ENCODE data around the gene PRR23C.

The PRR23C gene

GRCh38 chr3:139005356-139005993 is 39.2 kb downstream of the PRR23C start:
- Histone ChIP-seq H3K9ac (no peak overlapping the region), H3K36me3 (no peaks in the 10 kb centered on the region), H3K4me2 (no peak overlapping the region), H3K27me3 (no peaks in the 10 kb centered on the region), H4K20me1 (no peaks in the 10 kb centered on the region), H3K9me3 (peaks cover 34% of the 10 kb centered on the region), H3K27ac (no peak overlapping the region), H3K4me1 (no peaks in the 10 kb centered on the region), H3K4me3 (no peak overlapping the region)
- no peak for TF ChIP-seq Cebpa-rat (IDR thresholded peaks at IDR 0.05)

GRCh38 chr3:138995706-138996105 is 49.0 kb downstream of the PRR23C start:
- Histone ChIP-seq H3K36me3 (no peaks in the 10 kb centered on the region), H3K4me2 (no peak overlapping the region), H3K4me1 (no peaks in the 10 kb centered on the region), H3K4me3 (no peak overlapping the region), H3K9ac (no peak overlapping the region), H3K9me3 (peaks cover 1% of the 10 kb centered on the region; the same call in 1 of the 2 replicates), H3K27ac (no peak overlapping the region), H3K27me3 (no peaks in the 10 kb centered on the region), H4K20me1 (no peaks in the 10 kb centered on the region)
- no peak for TF ChIP-seq Cebpa-rat (IDR thresholded peaks at IDR 0.05)
